SU-DHL-6 (cell line): ENCODE data around the gene UCN3.

Experiments
- H2AFZ ChIP-seq: fragments of 200-600 bp; sonication (generic); 2 replicates; pipeline ENCODE4 v1.6.1; 2014; ENCODE audit warnings: low read depth, mild to moderate bottlenecking, moderate library complexity, mixed read lengths, antibody characterized with exemption, low read length; ENCODE audit not compliant: severe bottlenecking
- H3F3A ChIP-seq: fragments of 200-600 bp; shearing (Covaris generic); 2 replicates; pipeline ENCODE4 v1.6.0; 2016; ENCODE audit warnings: antibody characterized with exemption, mild to moderate bottlenecking; ENCODE audit not compliant: insufficient read depth
- H3K27ac ChIP-seq: fragments of 200-600 bp; sonication (generic); 2 replicates; pipeline ENCODE4 v1.5.1; 2016; ENCODE audit warnings: low read depth, mild to moderate bottlenecking, low read length, moderate library complexity, mixed read lengths
- H3K27me3 ChIP-seq: fragments of 200-600 bp; sonication (generic), shearing (Covaris generic); 2 replicates; pipeline ENCODE4 v1.6.0; 2014; ENCODE audit warnings: mild to moderate bottlenecking, low read length
- H3K36me3 ChIP-seq: fragments of 200-600 bp; sonication (generic); 2 replicates; pipeline ENCODE4 v1.6.1; 2014; ENCODE audit warnings: mild to moderate bottlenecking, low read length, mixed read lengths
- H3K4me2 ChIP-seq: fragments of 300-600, 200-600 bp; shearing (Covaris generic), sonication (generic); 2 replicates; pipeline ENCODE4 v1.6.0; 2014; ENCODE audit warnings: low read length, low read depth, mild to moderate bottlenecking; ENCODE audit not compliant: poor library complexity, severe bottlenecking
- H3K4me3 ChIP-seq: fragments of 200-600 bp; sonication (generic); 2 replicates; pipeline ENCODE4 v1.5.1; 2014; ENCODE audit warnings: antibody characterized with exemption, low read length, mild to moderate bottlenecking, mixed read lengths; ENCODE audit not compliant: insufficient read depth, poor library complexity, severe bottlenecking
- H3K79me2 ChIP-seq: fragments of 200-600 bp; sonication (generic); 2 replicates; pipeline ENCODE4 v1.6.1; 2014; ENCODE audit warnings: mild to moderate bottlenecking, low read length, moderate library complexity; ENCODE audit not compliant: insufficient read depth
- H3K9ac ChIP-seq: fragments of 200-600 bp; sonication (generic); 2 replicates; pipeline ENCODE4 v1.7.0; 2014; ENCODE audit warnings: mild to moderate bottlenecking, low read length
- H3K9me2 ChIP-seq: fragments of 200-600 bp; sonication (generic); replicated peaks from 2 replicates; pipeline ENCODE4 v1.6.1; 2014; ENCODE audit warnings: low read length; ENCODE audit not compliant: insufficient read depth
- H3K9me3 ChIP-seq: fragments of 200-600 bp; sonication (generic); 2 replicates; pipeline ENCODE4 v1.6.1; 2014; ENCODE audit warnings: low read length, mixed read lengths; ENCODE audit not compliant: insufficient read depth
- H4K20me1 ChIP-seq: fragments of 200-600 bp; sonication (generic); 2 replicates; pipeline ENCODE4 v1.6.1; 2014; ENCODE audit warnings: low read depth, mild to moderate bottlenecking, antibody characterized with exemption, low read length, moderate library complexity, mixed read lengths
- EZH2phosphoT487 ChIP-seq: fragments of 200-600 bp; sonication (generic), shearing (Covaris generic); conservative IDR thresholded peaks from 2 replicates; pipeline ENCODE4 v1.6.1; 2018; ENCODE audit warnings: mild to moderate bottlenecking, antibody characterized with exemption, low read length, moderate library complexity, mixed read lengths
- TF ChIP-seq, protein P1 (sequence below): fragments of 200-600 bp; sonication (generic); IDR thresholded peaks from one replicate; pipeline ENCODE4 v1.5.1; 2017; ENCODE audit warnings: antibody characterized with exemption, mild to moderate bottlenecking, low read length, moderate library complexity; ENCODE audit not compliant: insufficient read depth, poor library complexity, severe bottlenecking

The UCN3 gene

DNA sequence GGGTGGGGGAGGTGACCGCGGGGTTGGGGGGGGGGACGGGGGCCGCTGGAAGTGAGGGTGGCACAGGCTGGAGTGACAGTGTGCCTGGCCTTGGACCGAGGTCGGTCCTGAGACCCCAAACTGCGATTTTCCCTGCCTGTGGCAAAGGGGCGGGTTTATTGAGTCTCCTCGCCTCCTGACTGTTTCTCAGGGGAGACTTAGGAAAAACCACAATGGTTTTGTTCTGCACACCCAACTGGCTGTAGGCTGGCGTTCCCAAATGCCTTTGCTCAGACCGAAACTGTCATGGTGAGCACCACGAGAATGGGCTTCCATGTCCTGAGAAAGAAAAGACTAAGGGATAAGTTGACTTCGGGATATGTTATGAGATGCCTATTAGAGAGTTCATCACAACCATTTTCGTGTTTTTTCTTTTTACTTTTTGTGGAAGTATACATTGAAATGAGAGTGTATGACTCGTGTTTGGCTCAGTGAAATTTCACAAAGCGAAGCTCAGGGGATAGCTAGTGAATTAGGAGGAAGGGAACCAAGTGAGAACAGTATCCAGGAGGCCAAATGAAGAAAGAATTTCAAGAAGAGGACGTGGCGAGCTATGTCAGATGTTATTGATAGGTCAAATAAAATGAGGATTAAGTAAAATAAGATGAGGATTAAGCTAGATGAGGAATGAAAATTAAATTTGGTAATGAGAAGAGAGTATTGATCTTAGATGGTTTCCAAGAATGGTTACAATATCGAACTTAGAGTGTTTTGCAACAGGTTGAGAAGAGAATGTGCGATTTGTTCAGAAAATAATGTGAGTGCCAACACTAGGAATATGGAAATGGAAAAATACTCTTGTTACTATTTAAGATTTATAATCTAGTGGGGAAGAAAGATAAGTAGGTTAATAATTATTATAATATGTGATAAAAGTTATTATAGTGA lies 48.5 kb downstream of the UCN3 start:
- H3K27ac ChIP-seq, result no peak overlapping the region
- no peaks in the 10 kb centered on the region; the same call in 1 of the 2 replicates for H3F3A ChIP-seq
- no peaks in the 10 kb centered on the region for H3K27me3 ChIP-seq
- H3K4me3 ChIP-seq, result peak overlapping the region; percentile 96
- TF ChIP-seq, protein P1, sequence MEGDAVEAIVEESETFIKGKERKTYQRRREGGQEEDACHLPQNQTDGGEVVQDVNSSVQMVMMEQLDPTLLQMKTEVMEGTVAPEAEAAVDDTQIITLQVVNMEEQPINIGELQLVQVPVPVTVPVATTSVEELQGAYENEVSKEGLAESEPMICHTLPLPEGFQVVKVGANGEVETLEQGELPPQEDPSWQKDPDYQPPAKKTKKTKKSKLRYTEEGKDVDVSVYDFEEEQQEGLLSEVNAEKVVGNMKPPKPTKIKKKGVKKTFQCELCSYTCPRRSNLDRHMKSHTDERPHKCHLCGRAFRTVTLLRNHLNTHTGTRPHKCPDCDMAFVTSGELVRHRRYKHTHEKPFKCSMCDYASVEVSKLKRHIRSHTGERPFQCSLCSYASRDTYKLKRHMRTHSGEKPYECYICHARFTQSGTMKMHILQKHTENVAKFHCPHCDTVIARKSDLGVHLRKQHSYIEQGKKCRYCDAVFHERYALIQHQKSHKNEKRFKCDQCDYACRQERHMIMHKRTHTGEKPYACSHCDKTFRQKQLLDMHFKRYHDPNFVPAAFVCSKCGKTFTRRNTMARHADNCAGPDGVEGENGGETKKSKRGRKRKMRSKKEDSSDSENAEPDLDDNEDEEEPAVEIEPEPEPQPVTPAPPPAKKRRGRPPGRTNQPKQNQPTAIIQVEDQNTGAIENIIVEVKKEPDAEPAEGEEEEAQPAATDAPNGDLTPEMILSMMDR, result no peak
- TF ChIP-seq EZH2phosphoT487, result no peak
- no peaks in the 10 kb centered on the region for H3K9me2 ChIP-seq
- peak overlapping the region; percentile 88 for H3K9ac ChIP-seq
- peaks cover 9% of the 10 kb centered on the region; the same call in 1 of the 2 replicates for H4K20me1 ChIP-seq
- no peak overlapping the region for H2AFZ ChIP-seq
- H3K9me3 ChIP-seq, result no peaks in the 10 kb centered on the region
- peaks cover 51% of the 10 kb centered on the region for H3K79me2 ChIP-seq
- H3K4me2 ChIP-seq, result peak overlapping the region; percentile 100
- H3K36me3 ChIP-seq, result peaks cover 2% of the 10 kb centered on the region

DNA sequence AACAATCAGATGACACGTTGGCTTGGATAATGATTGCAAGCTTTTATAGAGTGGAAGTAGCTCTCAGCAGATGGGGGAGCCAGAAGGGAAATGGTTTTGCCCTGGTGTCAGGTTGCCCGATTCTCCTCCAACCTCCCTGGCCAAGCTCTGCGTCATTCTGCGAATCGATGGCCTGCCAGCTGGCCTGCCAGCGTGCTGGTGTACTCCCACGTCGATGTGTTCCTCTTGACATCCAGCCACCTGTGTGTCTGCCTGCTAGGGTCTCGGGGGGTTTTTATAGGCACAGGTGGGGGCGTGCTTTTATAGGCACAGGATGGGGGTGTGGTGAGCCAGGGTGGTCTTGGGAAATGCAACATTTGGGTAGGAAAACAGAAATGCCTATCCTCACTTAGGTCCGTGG lies 52.2 kb downstream of the UCN3 start:
- Histone ChIP-seq H3F3A (no peaks in the 10 kb centered on the region; the same call in 1 of the 2 replicates), H4K20me1 (peaks cover 9% of the 10 kb centered on the region; the same call in 1 of the 2 replicates), H3K4me3 (no peak overlapping the region), H3K36me3 (peaks cover 10% of the 10 kb centered on the region), H3K27me3 (no peaks in the 10 kb centered on the region), H3K79me2 (peaks cover 88% of the 10 kb centered on the region), H3K9ac (no peak overlapping the region), H3K27ac (no peak overlapping the region), H3K9me2 (no peaks in the 10 kb centered on the region), H3K4me2 (no peak overlapping the region), H2AFZ (no peak overlapping the region), H3K9me3 (peaks cover 8% of the 10 kb centered on the region; the same call in 1 of the 2 replicates)
- no peak for TF ChIP-seq EZH2phosphoT487
- TF ChIP-seq, protein P1, result no peak

DNA sequence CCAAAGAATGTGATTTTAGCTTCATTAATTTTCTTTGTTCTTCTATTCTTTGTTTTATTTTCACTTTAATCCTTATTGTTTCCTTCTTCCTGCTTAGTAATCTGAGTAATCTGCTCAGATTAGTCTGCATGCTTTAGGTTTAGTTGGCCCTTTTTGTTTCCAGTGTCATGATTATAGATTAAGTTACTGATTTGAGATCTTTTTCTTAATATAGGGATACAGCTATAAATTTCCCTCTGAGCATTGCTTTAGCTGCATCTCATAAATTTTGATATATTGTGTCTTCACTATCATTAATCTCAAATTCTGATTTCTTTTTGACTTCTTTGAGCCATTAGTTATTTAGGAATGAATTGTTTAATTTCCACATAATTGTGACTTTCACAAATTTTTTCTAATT lies 53.8 kb downstream of the UCN3 start:
- Histone ChIP-seq H3K9ac (no peak overlapping the region), H3K36me3 (peaks cover 10% of the 10 kb centered on the region; the same call in 1 of the 2 replicates), H3F3A (peaks cover 4% of the 10 kb centered on the region; the same call in 1 of the 2 replicates), H2AFZ (no peak overlapping the region), H3K27me3 (no peaks in the 10 kb centered on the region), H3K4me2 (no peak overlapping the region), H3K9me3 (peaks cover 8% of the 10 kb centered on the region; the same call in 1 of the 2 replicates), H3K79me2 (peaks cover 97% of the 10 kb centered on the region), H3K27ac (no peak overlapping the region), H4K20me1 (peaks cover 6% of the 10 kb centered on the region; the same call in 1 of the 2 replicates), H3K4me3 (no peak overlapping the region), H3K9me2 (no peaks in the 10 kb centered on the region)
- TF ChIP-seq, protein P1, result no peak
